ENCODE measurements around the gene FBXO42. TPM values are rescaled to one million over a fixed set of nuclear protein-coding genes. Genes with fewer than 3 reads are reported as not detected.

FBXO42 gene
- total and polyA plus RNA-seq, 9 of the 15 experiments (the other 6 are each of a cell fraction or from before 2014, with no cell fraction given) = 7.2 to 24.8 (median 17.4) TPM

- no peak for TF ChIP-seq IRF1 (CRISPR knock-in tag; IDR thresholded peaks at IDR 0.05; ENCODE audit: borderline replicate concordance)
- no peak for TF ChIP-seq MTA1 (IDR thresholded peaks at IDR 0.05; ENCODE audit: borderline replicate concordance)
- TF ChIP-seq ETS2 (tag; IDR thresholded peaks at IDR 0.05; ENCODE audit: borderline replicate concordance, poor library complexity, severe bottlenecking) = no peak
- no peak for TF ChIP-seq WHSC1 (IDR thresholded peaks at IDR 0.05; ENCODE audit: low read length)
- TF ChIP-seq ETV6 (IDR thresholded peaks at IDR 0.05; ENCODE audit: borderline replicate concordance in 1 of 2, low read depth in 2 of 2, low read length in 1 of 2) = no peak
- no peak for TF ChIP-seq ETV6 (CRISPR knock-in tag; IDR thresholded peaks at IDR 0.05; ENCODE audit: borderline replicate concordance)
- no peak for TF ChIP-seq BCL6 (CRISPR knock-in tag; IDR thresholded peaks at IDR 0.05)
- TF ChIP-seq TEAD1 (CRISPR knock-in tag; IDR thresholded peaks at IDR 0.05) = no peak
- no peak for TF ChIP-seq RCOR1 (IDR thresholded peaks at IDR 0.05; ENCODE audit: borderline replicate concordance in 1 of 2, low read depth in 2 of 2, low read length in 2 of 2)
- TF ChIP-seq ZBTB33 (CRISPR knock-in tag; IDR thresholded peaks at IDR 0.05) = no peak
- TF ChIP-seq NFE2 (IDR thresholded peaks at IDR 0.05; ENCODE audit: low read depth) = peak; percentile 59
- TF ChIP-seq DMBX1 (CRISPR knock-in tag; IDR thresholded peaks at IDR 0.05; ENCODE audit: borderline replicate concordance) = no peak
Measured at GRCh38 chr1:16349847-16350406, 2.4 kb downstream of the FBXO42 start (continued).

Data from K562 (cell line).